IMR-90 (cell line): Measurements from ENCODE around the gene DOCK9. TPM values are rescaled to one million over a fixed set of nuclear protein-coding genes. Genes with fewer than 3 reads are reported as not detected.

Experiments
- ATAC-seq: fragments of 200-7000 bp; cut with Tn5 transposase; 2 replicates; pipeline ENCODE4 v1.9.1; 2020; ENCODE audit warnings: low read depth, mild to moderate bottlenecking, moderate library complexity
- BruUV-seq: library from RNA; stranded (reverse); fragments of 400-500 nt; replicated peaks from 2 replicates; lab custom pipeline; 2021; lab: Mats Ljungman, UMichigan
- CTCF ChIA-PET: fragments of 300-600 bp; formaldehyde crosslinking; extraction: SDS; loops from one replicate; lab custom pipeline; 2021; ENCODE audit warnings: antibody characterized with exemption; lab: Yijun Ruan, JAX
- POLR2A ChIA-PET: fragments of 300-600 bp; sonication (Branson Sonifier 250); formaldehyde crosslinking; loops from one replicate; lab custom pipeline; 2022; ENCODE audit warnings: antibody characterized with exemption; ENCODE audit not compliant: unreplicated experiment; lab: Charles Lee
- DNase-seq: peaks from one replicate; pipeline ENCODE4 v3.0.0; 2013
- H2AFZ ChIP-seq: replicated peaks from 2 replicates; pipeline ENCODE3; 2013; ENCODE audit warnings: low read length, mild to moderate bottlenecking; ENCODE audit not compliant: poor library complexity
- H2AK5ac ChIP-seq: 2 replicates; pipeline ENCODE4 v1.6.1; 2013; ENCODE audit warnings: low read depth, low read length, inconsistent platforms
- H2AK9ac ChIP-seq: replicated peaks from 2 replicates; pipeline ENCODE3; 2013; ENCODE audit warnings: mild to moderate bottlenecking, low read depth, low read length, moderate library complexity; ENCODE audit not compliant: poor library complexity
- H2BK120ac ChIP-seq: 2 replicates; pipeline ENCODE4 v1.6.1; 2013; ENCODE audit warnings: low read depth, low read length, inconsistent platforms
- H2BK15ac ChIP-seq: 3 replicates; pipeline ENCODE4 v1.6.1; 2013; ENCODE audit warnings: low read depth, low read length, inconsistent platforms
- H2BK20ac ChIP-seq: 2 replicates; pipeline ENCODE4 v1.6.1; 2013; ENCODE audit warnings: low read depth, mild to moderate bottlenecking, inconsistent platforms, low read length, moderate library complexity
- H2BK5ac ChIP-seq: 2 replicates; pipeline ENCODE4 v1.6.1; 2013; ENCODE audit warnings: mild to moderate bottlenecking, low read depth, low read length, inconsistent platforms; ENCODE audit not compliant: poor library complexity, severe bottlenecking
- H3K14ac ChIP-seq: replicated peaks from 2 replicates; pipeline ENCODE4 v1.6.1; 2013; ENCODE audit warnings: low read depth, low read length, inconsistent platforms
- H3K18ac ChIP-seq: 2 replicates; pipeline ENCODE4 v1.6.1; 2013; ENCODE audit warnings: low read depth, low read length, control low read depth
- H3K23ac ChIP-seq: 2 replicates; pipeline ENCODE4 v1.6.1; 2013; ENCODE audit warnings: low read depth, low read length, inconsistent platforms
- H3K27ac ChIP-seq: 2 replicates; pipeline ENCODE4 v1.5.1; 2013; ENCODE audit warnings: mild to moderate bottlenecking, control low read depth, low read length; ENCODE audit not compliant: insufficient read depth
- H3K27me3 ChIP-seq: 2 replicates; pipeline ENCODE4 v1.6.1; 2013; ENCODE audit warnings: low read length; ENCODE audit not compliant: control insufficient read depth, insufficient read depth
- H3K36me3 ChIP-seq: 2 replicates; pipeline ENCODE4 v1.6.1; 2013; ENCODE audit warnings: low read length, mixed read lengths; ENCODE audit not compliant: control insufficient read depth, insufficient read depth
- H3K4ac ChIP-seq: 2 replicates; pipeline ENCODE4 v1.6.1; 2013; ENCODE audit warnings: low read depth, low read length, inconsistent platforms
- H3K4me1 ChIP-seq: 2 replicates; pipeline ENCODE4 v1.6.1; 2013; ENCODE audit warnings: low read length, mixed read lengths; ENCODE audit not compliant: control insufficient read depth, insufficient read depth
- H3K4me2 ChIP-seq: 2 replicates; pipeline ENCODE4 v1.6.1; 2013; ENCODE audit warnings: low read depth, mild to moderate bottlenecking, control low read depth, low read length, moderate library complexity
- H3K4me3 ChIP-seq: 2 replicates; pipeline ENCODE4 v1.5.1; 2013; ENCODE audit warnings: low read depth, mild to moderate bottlenecking, control low read depth, low read length, moderate library complexity; ENCODE audit not compliant: insufficient read depth
- H3K56ac ChIP-seq: 2 replicates; pipeline ENCODE4 v1.6.1; 2013; ENCODE audit warnings: low read length, inconsistent platforms; ENCODE audit not compliant: insufficient read depth; ENCODE audit errors: extremely low read depth
- H3K79me1 ChIP-seq, 2 experiments: 2 replicates each; pipeline ENCODE4 v1.6.1; 2013; ENCODE audit warnings: low read length in 2 of 2, inconsistent platforms in 1 of 2, low read depth in 1 of 2
- H3K9ac ChIP-seq: 2 replicates; pipeline ENCODE4 v1.6.1; 2013; ENCODE audit warnings: low read depth, low read length, control low read depth
- H3K9me1 ChIP-seq: 2 replicates; pipeline ENCODE4 v1.6.1; 2013; ENCODE audit warnings: low read length, inconsistent platforms; ENCODE audit not compliant: insufficient read depth
- H3K9me3 ChIP-seq: 2 replicates; pipeline ENCODE4 v1.6.1; 2013; ENCODE audit warnings: low read length; ENCODE audit not compliant: control insufficient read depth, insufficient read depth
- H4K20me1 ChIP-seq: 2 replicates; pipeline ENCODE4 v1.6.1; 2013; ENCODE audit warnings: low read length, inconsistent platforms; ENCODE audit not compliant: insufficient read depth
- H4K5ac ChIP-seq: 2 replicates; pipeline ENCODE4 v1.6.1; 2013; ENCODE audit warnings: mild to moderate bottlenecking, low read depth, low read length, control low read depth
- H4K8ac ChIP-seq, 2 experiments: 2 replicates each; pipeline ENCODE4 v1.6.1; 2013; ENCODE audit warnings: low read depth in 2 of 2, low read length in 2 of 2, control low read depth in 1 of 2, inconsistent platforms in 1 of 2
- H4K91ac ChIP-seq: 2 replicates; pipeline ENCODE4 v1.6.1; 2013; ENCODE audit warnings: low read depth, low read length, inconsistent platforms; ENCODE audit not compliant: insufficient read depth
- ELK1 ChIP-seq: fragments of 150-350 bp; IDR thresholded peaks from 2 replicates; pipeline ENCODE4 v1.6.1; 2016; ENCODE audit warnings: low read depth, mild to moderate bottlenecking, low read length, moderate library complexity, borderline replicate concordance
- FOS ChIP-seq: fragments of 150-350 bp; IDR thresholded peaks from 2 replicates; pipeline ENCODE4 v1.6.1; 2016; ENCODE audit warnings: low read depth, low read length
- POLR2A ChIP-seq: IDR thresholded peaks from 2 replicates; pipeline ENCODE4 v1.6.1; 2012; ENCODE audit warnings: mild to moderate bottlenecking, low read depth, low read length
- RAD21 ChIP-seq: IDR thresholded peaks from 2 replicates; pipeline ENCODE4 v1.6.1; 2012; ENCODE audit warnings: low read length, improper control_type of control experiment
- RCOR1 ChIP-seq: IDR thresholded peaks from 2 replicates; pipeline ENCODE4 v1.6.1; 2012; ENCODE audit warnings: mild to moderate bottlenecking, low read length, improper control_type of control experiment; ENCODE audit not compliant: insufficient replicate concordance
- USF2 ChIP-seq: fragments of 150-350 bp; IDR thresholded peaks from 2 replicates; pipeline ENCODE4 v1.6.1; 2017; ENCODE audit warnings: mild to moderate bottlenecking, antibody characterized with exemption, low read length, low read depth
- WGBS, 2 experiments: methylation state at CpG; one replicate each; pipeline versions ENCODE4 v1.1.5 to v1.1.7; 2013; ENCODE audit warnings: missing lambda C conversion rate in 2 of 2; ENCODE audit not compliant: insufficient read length in 1 of 2; ENCODE audit errors: extremely low coverage in 2 of 2; 5-methylcytosine and 5-hydroxymethylcytosine counted together
- dilution Hi-C: fragments of 300-500 bp; cut with HindIII; formaldehyde crosslinking; loops from one replicate; pipeline ENCODE4 v1.14.3; 2018; ENCODE audit warnings: low sequenced_read_pairs; ENCODE audit not compliant: unreplicated experiment
- in situ Hi-C: fragments of 300-500 bp; cut with MboI; formaldehyde crosslinking; loops from 3 replicates; pipeline ENCODE4 v1.14.3; 2019; ENCODE audit warnings: low sequenced_read_pairs, inconsistent platforms, mixed read lengths
- intact Hi-C: fragments of 100-400 bp; cut with micrococcal nuclease; formaldehyde crosslinking; loops from 2 replicates; pipeline ENCODE4 v1.10.0; 2022
- polyA plus RNA-seq, 3 experiments: library from polyadenylated mRNA; depleted of rRNA; stranded (reverse); fragments of >200 nt; gene quantifications; 2 replicates each; pipeline ENCODE4 v1.2.3, GENCODE V29; 2012; ENCODE audit warnings: low replicate concordance in 1 of 3
- total RNA-seq: library from RNA; depleted of rRNA; stranded (reverse); fragments of >200 nt; gene quantifications from 2 replicates; pipeline ENCODE4 v1.2.3, GENCODE V29; 2012

Gene DOCK9
- total and polyA plus RNA-seq, 2 of the 4 experiments (the other 2 are of a cell fraction): 4.8 to 7.2 TPM

GRCh38 chr13:98967491-98967890 is 10.4 kb downstream of the DOCK9 start:
- TF ChIP-seq RCOR1: no peak
- no peak for TF ChIP-seq ELK1
- TF ChIP-seq USF2: no peak
- no peak for TF ChIP-seq FOS
- TF ChIP-seq RAD21: no peak
- no peak for TF ChIP-seq POLR2A
- dilution Hi-C loops (no loop called here), intact Hi-C loops (no loop called here), in situ Hi-C loops (no loop called here)
- H4K20me1 ChIP-seq: no peaks in the 10 kb centered on the region
- no peak overlapping the region for H3K4me3 ChIP-seq
- no TSS peak for BruUV-seq
- no peak overlapping the region for H2AK5ac ChIP-seq
- H3K9ac ChIP-seq: no peak overlapping the region
- H3K4me2 ChIP-seq: no peak overlapping the region
- no peak overlapping the region for H2AK9ac ChIP-seq
- DNase-seq: no peak
- H3K23ac ChIP-seq: no peak overlapping the region
- no peak overlapping the region for H3K18ac ChIP-seq
- H3K14ac ChIP-seq: no peak overlapping the region
- no peak overlapping the region for H4K91ac ChIP-seq
- no peak for ATAC-seq
- CTCF ChIA-PET: no interaction called here
- WGBS, 2 experiments: no CpG with 5 or more reads among the region's 4 CpGs
- H3K4ac ChIP-seq: peak overlapping the region; percentile 4; the same call in 1 of the 2 replicates
- no peaks in the 10 kb centered on the region; the same call in 1 of the 2 replicates for H3K27me3 ChIP-seq
- H3K9me1 ChIP-seq: peaks cover 8% of the 10 kb centered on the region
- no peak overlapping the region; the same call in 1 of the 2 replicates for H3K56ac ChIP-seq
- no peak overlapping the region for H3K27ac ChIP-seq
- H2BK20ac ChIP-seq: no peak overlapping the region
- H3K4me1 ChIP-seq: peaks cover 2% of the 10 kb centered on the region
- no peak overlapping the region for H2BK15ac ChIP-seq
- H3K9me3 ChIP-seq: no peaks in the 10 kb centered on the region
- POLR2A ChIA-PET: no interaction called here
- no peaks in the 10 kb centered on the region for H3K36me3 ChIP-seq
- H2BK5ac ChIP-seq: no peak overlapping the region
- H2BK120ac ChIP-seq: no peak overlapping the region
- no peak overlapping the region for H4K5ac ChIP-seq
- H4K8ac ChIP-seq: no peak overlapping the region; a peak in 1 of 4 replicates
- peaks cover 3 to 29% of the 10 kb centered on the region in 2 experiments; a peak in 2 of 4 replicates for H3K79me1 ChIP-seq
- no peak overlapping the region for H2AFZ ChIP-seq
